PFSK-1 (cell line): Measurements from ENCODE around the gene CNOT11.

Experiments used
- POLR2AphosphoS5 ChIP-seq: IDR thresholded peaks from 2 replicates; pipeline ENCODE4 v1.6.1; 2012; ENCODE audit warnings: low read depth, mild to moderate bottlenecking, control low read depth, low read length, moderate library complexity
- SIN3A ChIP-seq: IDR thresholded peaks from 2 replicates; pipeline ENCODE4 v1.6.1; 2012; ENCODE audit warnings: mild to moderate bottlenecking, low read length, moderate library complexity, borderline replicate concordance; ENCODE audit not compliant: insufficient read depth
- TAF1 ChIP-seq: IDR thresholded peaks from 2 replicates; pipeline ENCODE4 v1.6.1; 2012; ENCODE audit warnings: low read length, control low read depth, borderline replicate concordance; ENCODE audit not compliant: insufficient read depth
- TF ChIP-seq, protein P1 (sequence below), 2 experiments: IDR thresholded peaks; 2 replicates each; pipeline versions ENCODE4 v1.6.1 to v1.8.0; 2011 to 2012; ENCODE audit warnings: low read depth in 2 of 2, low read length in 2 of 2, control low read depth in 1 of 2, inconsistent platforms in 1 of 2, mild to moderate bottlenecking in 1 of 2, moderate library complexity in 1 of 2; ENCODE audit not compliant: insufficient read depth in 1 of 2

DNA sequence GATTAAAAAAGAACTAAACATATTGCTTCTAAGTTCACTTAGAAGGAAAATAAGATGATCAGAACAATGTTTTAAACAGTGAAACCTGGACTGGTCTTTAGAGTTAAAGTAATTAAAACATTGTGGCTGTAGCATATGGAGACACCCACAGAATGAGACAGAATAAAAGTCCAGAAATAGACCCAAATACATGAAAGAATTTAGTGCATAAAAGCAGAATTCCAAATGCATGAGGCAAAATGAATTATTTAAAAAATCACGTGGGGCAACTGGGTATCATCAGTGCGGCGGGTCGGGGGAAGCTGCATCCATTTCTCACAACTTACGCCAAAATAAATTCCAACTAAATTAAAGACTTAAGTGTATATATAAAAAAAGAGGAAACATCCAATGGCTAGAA lies 43.7 kb downstream of the CNOT11 start:
- TF ChIP-seq, protein P1, sequence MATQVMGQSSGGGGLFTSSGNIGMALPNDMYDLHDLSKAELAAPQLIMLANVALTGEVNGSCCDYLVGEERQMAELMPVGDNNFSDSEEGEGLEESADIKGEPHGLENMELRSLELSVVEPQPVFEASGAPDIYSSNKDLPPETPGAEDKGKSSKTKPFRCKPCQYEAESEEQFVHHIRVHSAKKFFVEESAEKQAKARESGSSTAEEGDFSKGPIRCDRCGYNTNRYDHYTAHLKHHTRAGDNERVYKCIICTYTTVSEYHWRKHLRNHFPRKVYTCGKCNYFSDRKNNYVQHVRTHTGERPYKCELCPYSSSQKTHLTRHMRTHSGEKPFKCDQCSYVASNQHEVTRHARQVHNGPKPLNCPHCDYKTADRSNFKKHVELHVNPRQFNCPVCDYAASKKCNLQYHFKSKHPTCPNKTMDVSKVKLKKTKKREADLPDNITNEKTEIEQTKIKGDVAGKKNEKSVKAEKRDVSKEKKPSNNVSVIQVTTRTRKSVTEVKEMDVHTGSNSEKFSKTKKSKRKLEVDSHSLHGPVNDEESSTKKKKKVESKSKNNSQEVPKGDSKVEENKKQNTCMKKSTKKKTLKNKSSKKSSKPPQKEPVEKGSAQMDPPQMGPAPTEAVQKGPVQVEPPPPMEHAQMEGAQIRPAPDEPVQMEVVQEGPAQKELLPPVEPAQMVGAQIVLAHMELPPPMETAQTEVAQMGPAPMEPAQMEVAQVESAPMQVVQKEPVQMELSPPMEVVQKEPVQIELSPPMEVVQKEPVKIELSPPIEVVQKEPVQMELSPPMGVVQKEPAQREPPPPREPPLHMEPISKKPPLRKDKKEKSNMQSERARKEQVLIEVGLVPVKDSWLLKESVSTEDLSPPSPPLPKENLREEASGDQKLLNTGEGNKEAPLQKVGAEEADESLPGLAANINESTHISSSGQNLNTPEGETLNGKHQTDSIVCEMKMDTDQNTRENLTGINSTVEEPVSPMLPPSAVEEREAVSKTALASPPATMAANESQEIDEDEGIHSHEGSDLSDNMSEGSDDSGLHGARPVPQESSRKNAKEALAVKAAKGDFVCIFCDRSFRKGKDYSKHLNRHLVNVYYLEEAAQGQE (IDR thresholded peaks at IDR 0.05; ENCODE audit: insufficient read depth in 1 of 2, low read depth in 2 of 2, low read length in 2 of 2): no peak
- TF ChIP-seq POLR2AphosphoS5: no peak
- TF ChIP-seq TAF1: no peak
- TF ChIP-seq SIN3A: no peak
